H1 (cell line): ENCODE data around the gene TPP1. TPM values are rescaled to one million over a fixed set of nuclear protein-coding genes. Genes with fewer than 3 reads are reported as not detected.

ENCODE experiments used
- CTCF ChIA-PET: fragments of 300-600 bp; sonication (Branson Sonifier 250); formaldehyde crosslinking; loops from one replicate; lab custom pipeline; 2021; ENCODE audit not compliant: partially characterized antibody; lab: Charles Lee
- POLR2A ChIA-PET: fragments of 300-600 bp; sonication (Branson Sonifier 250); formaldehyde crosslinking; loops from one replicate; lab custom pipeline; 2021; ENCODE audit warnings: inconsistent platforms; ENCODE audit not compliant: partially characterized antibody; lab: Charles Lee
- DNase-seq, 2 experiments: peaks; one replicate each; pipeline versions ENCODE4 v3.0.0 to v3.0.0-alpha.2; 2010 to 2022; ENCODE audit warnings: low spot score in 2 of 2, low read depth in 1 of 2, mixed read lengths in 1 of 2
- FAIRE-seq: peaks from 2 replicates; lab custom pipeline; 2011; peaks lifted over from hg19 to GRCh38; lab: Jason Lieb, UNC
- H2AFZ ChIP-seq: 2 replicates; pipeline ENCODE4 v1.8.1; 2012; ENCODE audit warnings: low read length, inconsistent platforms
- H2AK5ac ChIP-seq: 2 replicates; pipeline ENCODE4 v1.6.1; 2013; ENCODE audit warnings: low read depth, low read length
- H2BK120ac ChIP-seq: replicated peaks from 2 replicates; pipeline ENCODE3; 2013; ENCODE audit warnings: low read depth, low read length, inconsistent platforms
- H2BK12ac ChIP-seq: 2 replicates; pipeline ENCODE4 v1.6.1; 2013; ENCODE audit warnings: low read depth, low read length
- H2BK15ac ChIP-seq: 2 replicates; pipeline ENCODE4 v1.6.1; 2013; ENCODE audit warnings: low read length
- H2BK20ac ChIP-seq: 2 replicates; pipeline ENCODE4 v1.6.1; 2013; ENCODE audit warnings: low read length
- H2BK5ac ChIP-seq: 2 replicates; pipeline ENCODE4 v1.6.1; 2013; ENCODE audit warnings: low read depth, low read length
- H3K14ac ChIP-seq: 2 replicates; pipeline ENCODE4 v1.6.1; 2013; ENCODE audit warnings: inconsistent platforms; ENCODE audit not compliant: insufficient read length
- H3K18ac ChIP-seq: 2 replicates; pipeline ENCODE4 v1.6.1; 2013; ENCODE audit warnings: low read length; ENCODE audit errors: extremely low read depth
- H3K23ac ChIP-seq: 2 replicates; pipeline ENCODE4 v1.6.1; 2013; ENCODE audit warnings: inconsistent platforms; ENCODE audit not compliant: insufficient read length
- H3K23me2 ChIP-seq: 2 replicates; pipeline ENCODE4 v1.6.1; 2013; ENCODE audit warnings: low read depth, low read length
- H3K27ac ChIP-seq: 2 replicates; pipeline ENCODE4 v1.6.1; 2011; ENCODE audit warnings: low read depth, low read length, inconsistent platforms
- H3K27me3 ChIP-seq, 4 experiments: replicated peaks in 1 of 4; 1 replicate in 1 of 4; 2 replicates in 3 of 4; pipeline versions ENCODE4 v1.6.1 to v1.8.1; 2011 to 2013; ENCODE audit warnings: low read length in 3 of 4, mild to moderate bottlenecking in 3 of 4, inconsistent platforms in 2 of 4, mixed read lengths in 2 of 4, moderate library complexity in 1 of 4; ENCODE audit not compliant: control insufficient read depth in 3 of 4, insufficient read depth in 3 of 4; ENCODE audit errors: extremely low read depth in 1 of 4
- H3K36me3 ChIP-seq, 4 experiments: 2 replicates each; pipeline versions ENCODE4 v1.6.1 to v1.8.1; 2011 to 2013; ENCODE audit warnings: mild to moderate bottlenecking in 4 of 4, low read length in 3 of 4, moderate library complexity in 2 of 4, control low read depth in 1 of 4, inconsistent platforms in 1 of 4; ENCODE audit not compliant: insufficient read depth in 4 of 4, control insufficient read depth in 2 of 4
- H3K4ac ChIP-seq: replicated peaks from 2 replicates; pipeline ENCODE3; 2013; ENCODE audit warnings: low read length, low read depth, mixed read lengths, inconsistent platforms; ENCODE audit not compliant: insufficient read length
- H3K4me1 ChIP-seq, 4 experiments: replicated peaks in 1 of 4; 1 replicate in 1 of 4; 2 replicates in 3 of 4; pipeline versions ENCODE4 v1.6.1 to v1.8.1; 2011 to 2013; ENCODE audit warnings: low read length in 3 of 4, inconsistent platforms in 2 of 4, mixed read lengths in 1 of 4; ENCODE audit not compliant: insufficient read depth in 4 of 4, control insufficient read depth in 3 of 4
- H3K4me2 ChIP-seq, 2 experiments: 2 replicates each; pipeline versions ENCODE4 v1.6.1 to v1.8.1; 2011 to 2013; ENCODE audit warnings: low read depth in 2 of 2, low read length in 2 of 2, control low read depth in 1 of 2, inconsistent platforms in 1 of 2, mild to moderate bottlenecking in 1 of 2; ENCODE audit not compliant: insufficient read depth in 1 of 2
- H3K4me3 ChIP-seq, 4 experiments: fragments of 200-600, 300-600 bp in 1 of 4; sonication (generic), shearing (Covaris generic), sonication (Bioruptor Twin) in 1 of 4; 2 replicates each; pipeline versions ENCODE4 v1.5.1 to v1.8.1; 2011 to 2016; ENCODE audit warnings: low read length in 4 of 4, low read depth in 3 of 4, control low read depth in 2 of 4, inconsistent platforms in 2 of 4, mild to moderate bottlenecking in 2 of 4, mixed read lengths in 1 of 4, moderate library complexity in 1 of 4; ENCODE audit not compliant: insufficient read depth in 2 of 4; ENCODE audit errors: extremely low read depth in 1 of 4
- H3K56ac ChIP-seq: replicated peaks from 2 replicates; pipeline ENCODE3; 2013; ENCODE audit warnings: low read depth, mild to moderate bottlenecking, mixed read lengths, low read length, inconsistent platforms; ENCODE audit not compliant: insufficient read length
- H3K79me1 ChIP-seq: 2 replicates; pipeline ENCODE4 v1.6.1; 2013; ENCODE audit warnings: low read depth, low read length, control low read depth
- H3K79me2 ChIP-seq, 2 experiments: 2 replicates each; pipeline versions ENCODE4 v1.6.1 to v1.8.1; 2012 to 2013; ENCODE audit warnings: low read length in 2 of 2, mild to moderate bottlenecking in 2 of 2, inconsistent platforms in 1 of 2; ENCODE audit not compliant: insufficient read depth in 2 of 2, control insufficient read depth in 1 of 2
- H3K9ac ChIP-seq, 4 experiments: replicated peaks in 1 of 4; 1 replicate in 1 of 4; 2 replicates in 3 of 4; pipeline versions ENCODE4 v1.6.1 to v1.8.1; 2011 to 2013; ENCODE audit warnings: low read depth in 3 of 4, low read length in 3 of 4, control low read depth in 2 of 4, mild to moderate bottlenecking in 2 of 4, moderate library complexity in 2 of 4, inconsistent platforms in 1 of 4; ENCODE audit errors: extremely low read depth in 1 of 4
- H3K9me3 ChIP-seq, 2 experiments: 2 replicates each; pipeline versions ENCODE4 v1.6.1 to v1.8.1; 2012 to 2013; ENCODE audit warnings: mild to moderate bottlenecking in 2 of 2, moderate library complexity in 2 of 2, control low read depth in 1 of 2, inconsistent platforms in 1 of 2, low read depth in 1 of 2, low read length in 1 of 2, mixed read lengths in 1 of 2; ENCODE audit not compliant: insufficient read depth in 2 of 2
- H4K20me1 ChIP-seq, 2 experiments: replicated peaks in 1 of 2; 2 replicates each; pipeline versions ENCODE3 to v1.8.1; 2011 to 2013; ENCODE audit warnings: inconsistent platforms in 2 of 2, low read length in 2 of 2, mild to moderate bottlenecking in 1 of 2; ENCODE audit not compliant: insufficient read depth in 2 of 2, control insufficient read depth in 1 of 2
- H4K5ac ChIP-seq: 2 replicates; pipeline ENCODE4 v1.6.1; 2013; ENCODE audit warnings: low read length, low read depth, mixed read lengths, inconsistent platforms; ENCODE audit not compliant: insufficient read length
- H4K8ac ChIP-seq: 2 replicates; pipeline ENCODE4 v1.8.0; 2013; ENCODE audit warnings: mild to moderate bottlenecking, moderate library complexity, low read length, inconsistent platforms; ENCODE audit not compliant: insufficient read depth; ENCODE audit errors: extremely low read depth
- H4K91ac ChIP-seq: replicated peaks from 2 replicates; pipeline ENCODE3; 2013; ENCODE audit warnings: low read length, mixed read lengths, inconsistent platforms; ENCODE audit not compliant: insufficient read length
- BACH1 ChIP-seq: IDR thresholded peaks from 2 replicates; pipeline ENCODE4 v1.6.1; 2012; ENCODE audit warnings: low read length, improper control_type of control experiment
- BRCA1 ChIP-seq: IDR thresholded peaks from 2 replicates; pipeline ENCODE4 v1.6.1; 2012; ENCODE audit warnings: low read depth, low read length, improper control_type of control experiment
- KDM1A ChIP-seq: fragments of 200-600, 300-600 bp; sonication (generic); IDR thresholded peaks from 2 replicates; pipeline ENCODE4 v1.7.1; 2016; ENCODE audit warnings: mild to moderate bottlenecking, low read length, borderline replicate concordance
- SP2 ChIP-seq: IDR thresholded peaks from 2 replicates; pipeline ENCODE4 v1.6.1; 2012; ENCODE audit warnings: mild to moderate bottlenecking, low read length, inconsistent platforms
- TEAD4 ChIP-seq: IDR thresholded peaks from 2 replicates; pipeline ENCODE4 v1.6.1; 2012; ENCODE audit warnings: low read depth, low read length, inconsistent platforms, mixed read lengths
- YY1 ChIP-seq: IDR thresholded peaks from 2 replicates; pipeline ENCODE4 v1.6.1; 2011; ENCODE audit warnings: low read depth, mild to moderate bottlenecking, low read length
- WGBS, 2 experiments: shearing (Covaris generic) in 1 of 2; methylation state at CpG; one replicate each; pipeline versions ENCODE4 v1.1.6 to v1.1.7; 2013 to 2015; ENCODE audit warnings: low lambda C conversion rate in 2 of 2, mixed read lengths in 2 of 2, inconsistent platforms in 1 of 2, low coverage in 1 of 2, missing lambda C conversion rate in 1 of 2; ENCODE audit not compliant: insufficient replicate concordance in 2 of 2, insufficient coverage in 1 of 2, insufficient read length in 1 of 2; ENCODE audit errors: extremely low coverage in 1 of 2, missing lambda C conversion rate in 1 of 2; 5-methylcytosine and 5-hydroxymethylcytosine counted together
- polyA plus RNA-seq, 7 experiments: library from polyadenylated mRNA; depleted of rRNA in 3 of 7; stranded (reverse) in 5 of 7; unstranded in 2 of 7; fragments of >200 nt in 5 of 7; fragments of 200-250 nt in 2 of 7; gene quantifications; 1 replicate in 5 of 7; 2 replicates in 1 of 7; 4 replicates in 1 of 7; pipeline versions ENCODE4 v1.2.1 to v1.2.3, GENCODE V29; 2011 to 2013; ENCODE audit warnings: missing spikeins in 2 of 7, mixed read lengths in 2 of 7
- total RNA-seq: library from RNA; stranded (reverse); fragmentation: NEBNext Ultra II Directional; extraction: Animal tissue kit (Norgen Biotek cat#: 25700); gene quantifications from 2 replicates; pipeline ENCODE4 v1.2.1, GENCODE V29; 2021
- TF ChIP-seq, protein P1 (sequence below): IDR thresholded peaks from 2 replicates; pipeline ENCODE4 v1.6.1; 2012; ENCODE audit warnings: inconsistent platforms
- TF ChIP-seq, protein P2 (sequence below), 3 experiments: IDR thresholded peaks; 1 replicate in 2 of 3; 2 replicates in 1 of 3; pipeline versions ENCODE4 v1.5.1 to v1.6.1; 2011; ENCODE audit warnings: low read length in 3 of 3, mild to moderate bottlenecking in 3 of 3, inconsistent platforms in 2 of 3, low read depth in 1 of 3, moderate library complexity in 1 of 3; ENCODE audit not compliant: insufficient read depth in 1 of 3; ENCODE audit errors: control extremely low read depth in 1 of 3
- TF ChIP-seq, protein P3 (sequence below): IDR thresholded peaks from 2 replicates; pipeline ENCODE4 v1.6.1; 2012; ENCODE audit warnings: inconsistent platforms

Gene TPP1
- total and polyA plus RNA-seq, 2 of the 8 experiments (the other 6 are each of a cell fraction or from before 2014, with no cell fraction given) = 36.1 to 77.5 TPM

DNA sequence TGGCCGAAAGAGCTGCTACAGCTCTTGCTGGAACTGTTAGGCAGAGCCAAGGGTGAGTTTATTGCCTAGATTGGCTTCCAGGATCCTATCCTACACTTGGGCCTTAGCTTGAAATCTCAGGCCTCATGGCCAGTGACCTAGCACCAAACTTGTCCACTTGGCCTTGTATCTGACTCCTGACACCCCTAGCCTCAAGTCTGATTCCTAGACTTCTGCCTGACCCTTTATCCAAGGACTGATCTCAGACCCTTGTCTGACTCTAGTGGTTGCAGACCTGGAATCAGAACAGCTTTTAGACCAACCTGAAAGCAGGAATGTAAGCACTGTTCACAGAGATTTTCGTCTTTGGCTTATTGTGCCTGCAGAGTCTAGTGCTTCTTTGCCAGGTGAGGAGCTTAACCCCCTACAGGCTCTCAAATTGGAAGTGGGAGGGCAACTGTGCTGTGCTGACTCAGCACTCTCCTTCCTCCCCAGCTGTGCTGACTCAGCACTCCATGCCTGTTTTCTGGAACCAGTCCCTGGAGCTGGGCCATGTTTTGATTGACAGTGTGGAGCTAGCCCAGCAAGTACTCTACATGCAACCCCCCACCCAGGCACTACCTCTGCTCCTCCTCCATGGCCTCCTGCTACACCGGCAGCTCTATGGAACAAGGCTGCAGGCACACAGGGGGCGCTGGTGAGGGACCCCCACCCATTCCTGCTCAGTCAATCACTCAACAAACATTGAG lies 50.9 kb downstream of the TPP1 start:
- H2BK120ac ChIP-seq = no peak overlapping the region
- no peak overlapping the region for H2AK5ac ChIP-seq
- 83% methylated on average over 4 of the region's 4 CpGs; no CpG with 5 or more reads in 1 of the 2 experiments for WGBS, 2 experiments
- no peak overlapping the region for H3K4ac ChIP-seq
- peak overlapping the region; percentile 22; the same call in 1 of the 2 replicates for H3K18ac ChIP-seq
- peaks cover 0 to 9% (median 4%) of the 10 kb centered on the region in 4 experiments; a peak in 5 of 7 replicates for H3K4me1 ChIP-seq
- H3K23me2 ChIP-seq = no peaks in the 10 kb centered on the region; the same call in 1 of the 2 replicates
- H3K9ac ChIP-seq = no peak overlapping the region
- H3K79me1 ChIP-seq = no peaks in the 10 kb centered on the region
- H3K9me3 ChIP-seq = no peaks in the 10 kb centered on the region
- H3K14ac ChIP-seq = no peak overlapping the region
- no peak overlapping the region for H3K27ac ChIP-seq
- CTCF ChIA-PET = interaction anchor here (0.6 to 6.6 kb wide), 27 partner anchors 8 to 206 kb away, joined by 3 to 63 read pairs (median 5); partner anchors contain the start of genes DNHD1 and HPX
- no peak overlapping the region for H4K91ac ChIP-seq
- no peaks in the 10 kb centered on the region for H3K36me3 ChIP-seq
- H3K4me3 ChIP-seq = no peak overlapping the region
- no peaks in the 10 kb centered on the region for H3K27me3 ChIP-seq
- no peak overlapping the region for H3K56ac ChIP-seq
- H4K5ac ChIP-seq = no peak overlapping the region
- H3K23ac ChIP-seq = no peak overlapping the region
- H3K4me2 ChIP-seq = no peak overlapping the region
- no peak overlapping the region for H4K8ac ChIP-seq
- no peak overlapping the region for H2AFZ ChIP-seq
- peak; percentile 82 for FAIRE-seq
- peak overlapping the region; percentile 12; the same call in 1 of the 2 replicates for H2BK12ac ChIP-seq
- no peaks in the 10 kb centered on the region for H4K20me1 ChIP-seq
- DNase-seq = peak in 1 of 2 experiments; percentile 65
- no peak overlapping the region for H2BK20ac ChIP-seq
- H2BK5ac ChIP-seq = no peak overlapping the region
- no peaks in the 10 kb centered on the region for H3K79me2 ChIP-seq
- no peak overlapping the region for H2BK15ac ChIP-seq
- POLR2A ChIA-PET = interaction anchor here (0.6 to 1.6 kb wide), 3 partner anchors 16 to 91 kb away, joined by 3 to 4 read pairs (median 3); no protein-coding TSS in a partner anchor
- TF ChIP-seq YY1 (no peak), SP2 (no peak), KDM1A (no peak), TEAD4 (no peak), BACH1 (peak; percentile 100), BRCA1 (no peak)
- TF ChIP-seq, protein P1, sequence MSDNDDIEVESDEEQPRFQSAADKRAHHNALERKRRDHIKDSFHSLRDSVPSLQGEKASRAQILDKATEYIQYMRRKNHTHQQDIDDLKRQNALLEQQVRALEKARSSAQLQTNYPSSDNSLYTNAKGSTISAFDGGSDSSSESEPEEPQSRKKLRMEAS = no peak
- TF ChIP-seq, protein P2, sequence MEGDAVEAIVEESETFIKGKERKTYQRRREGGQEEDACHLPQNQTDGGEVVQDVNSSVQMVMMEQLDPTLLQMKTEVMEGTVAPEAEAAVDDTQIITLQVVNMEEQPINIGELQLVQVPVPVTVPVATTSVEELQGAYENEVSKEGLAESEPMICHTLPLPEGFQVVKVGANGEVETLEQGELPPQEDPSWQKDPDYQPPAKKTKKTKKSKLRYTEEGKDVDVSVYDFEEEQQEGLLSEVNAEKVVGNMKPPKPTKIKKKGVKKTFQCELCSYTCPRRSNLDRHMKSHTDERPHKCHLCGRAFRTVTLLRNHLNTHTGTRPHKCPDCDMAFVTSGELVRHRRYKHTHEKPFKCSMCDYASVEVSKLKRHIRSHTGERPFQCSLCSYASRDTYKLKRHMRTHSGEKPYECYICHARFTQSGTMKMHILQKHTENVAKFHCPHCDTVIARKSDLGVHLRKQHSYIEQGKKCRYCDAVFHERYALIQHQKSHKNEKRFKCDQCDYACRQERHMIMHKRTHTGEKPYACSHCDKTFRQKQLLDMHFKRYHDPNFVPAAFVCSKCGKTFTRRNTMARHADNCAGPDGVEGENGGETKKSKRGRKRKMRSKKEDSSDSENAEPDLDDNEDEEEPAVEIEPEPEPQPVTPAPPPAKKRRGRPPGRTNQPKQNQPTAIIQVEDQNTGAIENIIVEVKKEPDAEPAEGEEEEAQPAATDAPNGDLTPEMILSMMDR (IDR thresholded peaks at IDR 0.05; ENCODE audit: control extremely low read depth in 1 of 3, insufficient read depth in 1 of 3, low read depth in 1 of 3, low read length in 3 of 3) = peak; percentile 35 to 68 (median 60)
- TF ChIP-seq, protein P3, sequence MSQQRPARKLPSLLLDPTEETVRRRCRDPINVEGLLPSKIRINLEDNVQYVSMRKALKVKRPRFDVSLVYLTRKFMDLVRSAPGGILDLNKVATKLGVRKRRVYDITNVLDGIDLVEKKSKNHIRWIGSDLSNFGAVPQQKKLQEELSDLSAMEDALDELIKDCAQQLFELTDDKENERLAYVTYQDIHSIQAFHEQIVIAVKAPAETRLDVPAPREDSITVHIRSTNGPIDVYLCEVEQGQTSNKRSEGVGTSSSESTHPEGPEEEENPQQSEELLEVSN = no peak
